CD4-positive, alpha-beta T cell (primary cell): Measurements from ENCODE around the gene ATP2A1. TPM values are rescaled to one million over a fixed set of nuclear protein-coding genes. Genes with fewer than 3 reads are reported as not detected.

Experiments used
- ATAC-seq: fragments of 200-7000 bp; cut with Tn5 transposase; one replicate; pipeline ENCODE4 v1.10.0; 2022; ENCODE audit warnings: mild to moderate bottlenecking; ENCODE audit not compliant: poor library complexity
- CTCF ChIA-PET: fragments of 350-600 bp; sonication (Branson Sonifier 250); formaldehyde crosslinking; loops from one replicate; lab custom pipeline; 2021; ENCODE audit warnings: antibody characterized with exemption, inconsistent platforms; lab: Charles Lee
- POLR2A ChIA-PET: fragments of 350-600 bp; sonication (Branson Sonifier 250); formaldehyde crosslinking; loops from one replicate; lab custom pipeline; 2021; ENCODE audit warnings: antibody characterized with exemption, inconsistent platforms; lab: Charles Lee
- DNase-seq, 14 experiments: peaks; one replicate each; pipeline ENCODE4 v3.0.0-alpha.2; 2013 to 2020; ENCODE audit warnings: mixed read lengths in 2 of 14
- H3K27ac ChIP-seq, 2 donors: one replicate each; pipeline versions ENCODE4 v1.5.1 to v1.7.0; 2013; ENCODE audit warnings: low read length in 2 of 2, low read depth in 1 of 2, mild to moderate bottlenecking in 1 of 2
- H3K27me3 ChIP-seq, 2 experiments: 1 replicate in 1 of 2; 2 replicates in 1 of 2; pipeline versions ENCODE4 v1.6.1 to v1.7.0; 2013; ENCODE audit warnings: low read length in 2 of 2, control low read depth in 1 of 2, mild to moderate bottlenecking in 1 of 2, moderate library complexity in 1 of 2; ENCODE audit not compliant: insufficient read depth in 2 of 2, control insufficient read depth in 1 of 2
- H3K36me3 ChIP-seq: one replicate; pipeline ENCODE4 v1.6.1; 2013; ENCODE audit warnings: low read length, control low read depth; ENCODE audit not compliant: insufficient read depth
- H3K4me1 ChIP-seq: one replicate; pipeline ENCODE4 v1.6.1; 2013; ENCODE audit warnings: low read length, control low read depth; ENCODE audit not compliant: insufficient read depth
- H3K4me3 ChIP-seq: one replicate; pipeline ENCODE4 v1.5.1; 2013; ENCODE audit warnings: mild to moderate bottlenecking, low read length, moderate library complexity
- H3K9me3 ChIP-seq, 2 experiments: 1 replicate in 1 of 2; 2 replicates in 1 of 2; pipeline versions ENCODE4 v1.6.1 to v1.7.0; 2013; ENCODE audit warnings: low read length in 2 of 2, mild to moderate bottlenecking in 2 of 2, control low read depth in 1 of 2, moderate library complexity in 1 of 2; ENCODE audit not compliant: control insufficient read depth in 1 of 2, insufficient read depth in 1 of 2
- H3K27ac Mint-ChIP-seq: one replicate; pipeline ENCODE4 v1.8.0; 2020; ENCODE audit warnings: mixed read lengths
- H3K27me3 Mint-ChIP-seq: one replicate; pipeline ENCODE4 v1.8.0; 2021; ENCODE audit warnings: mixed read lengths
- H3K36me3 Mint-ChIP-seq: one replicate; pipeline ENCODE4 v1.8.0; 2021; ENCODE audit warnings: low read depth, mixed read lengths
- H3K4me1 Mint-ChIP-seq: one replicate; pipeline ENCODE4 v1.8.0; 2021; ENCODE audit warnings: low read depth, mixed read lengths
- H3K4me3 Mint-ChIP-seq: one replicate; pipeline ENCODE4 v1.8.0; 2020; ENCODE audit warnings: mild to moderate bottlenecking, mixed read lengths
- H3K9me3 Mint-ChIP-seq: one replicate; pipeline ENCODE4 v1.8.0; 2020; ENCODE audit warnings: mixed read lengths
- intact Hi-C, 2 experiments: fragments of 100-400 bp; cut with DNase I in 1 of 2; cut with micrococcal nuclease in 1 of 2; formaldehyde crosslinking; loops; one replicate each; pipeline versions ENCODE4 v1.15.1 to v1.9.0; 2023 to 2025; cut with DNase I, micrococcal nuclease
- total RNA-seq, 174 experiments: library from RNA in 2 of 174; stranded (reverse) in 2 of 174; gene quantifications; one replicate each; pipeline ENCODE4 v1.2.3 and lab custom pipeline; 2021 to 2026
- TF ChIP-seq, protein P1 (sequence below): fragments of 200-600 bp; IDR thresholded peaks from one replicate; pipeline ENCODE4 v1.8.0; 2022; ENCODE audit warnings: antibody characterized with exemption, mild to moderate bottlenecking

ATP2A1 gene
- total RNA-seq, 2 experiments from 2014 or later: 0.56 to 0.77 TPM

DNA sequence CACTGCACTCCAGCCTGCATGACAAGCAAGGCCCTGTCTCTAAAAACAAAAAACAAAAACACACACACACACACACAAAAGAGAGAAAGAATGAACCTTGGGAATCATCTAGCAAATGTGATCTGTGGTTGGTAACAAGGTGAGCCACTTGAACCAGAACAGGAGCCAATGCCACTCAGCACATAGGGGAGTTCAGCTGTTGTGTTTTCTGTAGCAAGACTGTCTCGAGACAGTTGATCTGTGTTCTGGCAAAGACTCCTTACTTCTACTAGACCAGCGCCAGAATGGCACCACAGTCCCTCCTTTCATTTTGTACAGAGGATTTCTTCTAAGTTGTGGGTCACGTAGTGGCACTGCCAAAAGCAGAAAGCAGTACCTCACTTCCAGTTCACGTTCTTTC, 20.7 kb downstream of the ATP2A1 start:
- POLR2A ChIA-PET: no interaction called here
- Histone ChIP-seq H3K36me3 (no peaks in the 10 kb centered on the region), H3K27me3 (no peaks in the 10 kb centered on the region), H3K9me3 (no peaks in the 10 kb centered on the region), H3K4me1 (no peaks in the 10 kb centered on the region), H3K27ac (no peak overlapping the region), H3K4me3 (no peak overlapping the region)
- H3K9me3 Mint-ChIP-seq: no peaks in the 10 kb centered on the region
- intact Hi-C loops: no loop called here
- CTCF ChIA-PET: no interaction called here
- H3K36me3 Mint-ChIP-seq: no peaks in the 10 kb centered on the region
- H3K4me1 Mint-ChIP-seq: no peaks in the 10 kb centered on the region
- ATAC-seq (no peak), DNase-seq (no peak)
- TF ChIP-seq, protein P1, sequence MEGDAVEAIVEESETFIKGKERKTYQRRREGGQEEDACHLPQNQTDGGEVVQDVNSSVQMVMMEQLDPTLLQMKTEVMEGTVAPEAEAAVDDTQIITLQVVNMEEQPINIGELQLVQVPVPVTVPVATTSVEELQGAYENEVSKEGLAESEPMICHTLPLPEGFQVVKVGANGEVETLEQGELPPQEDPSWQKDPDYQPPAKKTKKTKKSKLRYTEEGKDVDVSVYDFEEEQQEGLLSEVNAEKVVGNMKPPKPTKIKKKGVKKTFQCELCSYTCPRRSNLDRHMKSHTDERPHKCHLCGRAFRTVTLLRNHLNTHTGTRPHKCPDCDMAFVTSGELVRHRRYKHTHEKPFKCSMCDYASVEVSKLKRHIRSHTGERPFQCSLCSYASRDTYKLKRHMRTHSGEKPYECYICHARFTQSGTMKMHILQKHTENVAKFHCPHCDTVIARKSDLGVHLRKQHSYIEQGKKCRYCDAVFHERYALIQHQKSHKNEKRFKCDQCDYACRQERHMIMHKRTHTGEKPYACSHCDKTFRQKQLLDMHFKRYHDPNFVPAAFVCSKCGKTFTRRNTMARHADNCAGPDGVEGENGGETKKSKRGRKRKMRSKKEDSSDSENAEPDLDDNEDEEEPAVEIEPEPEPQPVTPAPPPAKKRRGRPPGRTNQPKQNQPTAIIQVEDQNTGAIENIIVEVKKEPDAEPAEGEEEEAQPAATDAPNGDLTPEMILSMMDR: no peak
- no peak overlapping the region for H3K4me3 Mint-ChIP-seq
- no peak overlapping the region for H3K27ac Mint-ChIP-seq
- H3K27me3 Mint-ChIP-seq: no peaks in the 10 kb centered on the region

DNA sequence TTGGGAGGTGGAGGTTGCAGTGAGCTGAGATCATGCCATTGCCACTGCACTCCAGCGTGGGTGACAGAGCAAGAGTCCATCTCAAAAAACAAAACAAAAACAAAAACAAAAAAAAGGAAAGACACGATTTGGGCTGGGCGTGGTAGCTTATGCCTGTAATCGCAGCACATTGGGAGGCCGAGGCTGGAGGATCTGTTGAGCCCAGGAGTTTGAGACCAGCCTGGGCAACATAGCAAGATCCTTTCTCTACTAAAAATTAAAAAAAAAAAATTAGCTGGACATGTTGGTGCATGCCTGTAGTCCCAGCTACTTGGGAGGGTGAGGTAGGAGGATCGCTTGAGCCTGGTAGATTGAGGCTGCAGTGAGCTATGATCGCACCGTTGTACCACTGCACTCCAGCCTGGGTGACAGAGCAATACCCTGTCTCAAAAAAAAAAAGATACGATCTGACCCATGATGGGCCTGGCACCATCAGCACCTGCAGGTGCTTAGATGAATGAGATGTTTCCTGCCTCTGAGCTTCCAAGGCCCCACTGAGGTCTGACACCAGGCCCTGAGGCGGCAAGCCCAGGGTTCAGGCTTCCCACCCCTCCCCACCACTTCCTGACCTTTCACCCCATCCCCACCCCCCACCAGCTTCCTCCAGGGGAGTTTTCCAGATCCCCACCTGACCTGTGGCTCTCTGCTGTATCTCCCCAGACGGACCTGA, 21.7 kb downstream of the ATP2A1 start:
- no peaks in the 10 kb centered on the region for H3K9me3 Mint-ChIP-seq
- no peaks in the 10 kb centered on the region for H3K27me3 ChIP-seq
- no peak overlapping the region for H3K27ac ChIP-seq
- H3K36me3 Mint-ChIP-seq: no peaks in the 10 kb centered on the region
- H3K4me3 ChIP-seq: no peak overlapping the region
- no peak overlapping the region for H3K4me3 Mint-ChIP-seq
- TF ChIP-seq, protein P1: no peak
- no peak overlapping the region for H3K27ac Mint-ChIP-seq
- DNase-seq: no peak
- intact Hi-C loops: no loop called here
- peaks cover 5% of the 10 kb centered on the region for H3K36me3 ChIP-seq
- POLR2A ChIA-PET: no interaction called here
- H3K27me3 Mint-ChIP-seq: no peaks in the 10 kb centered on the region
- ATAC-seq: no peak
- no peaks in the 10 kb centered on the region for H3K4me1 ChIP-seq
- no peaks in the 10 kb centered on the region for H3K9me3 ChIP-seq
- CTCF ChIA-PET: no interaction called here
- H3K4me1 Mint-ChIP-seq: no peaks in the 10 kb centered on the region

DNA sequence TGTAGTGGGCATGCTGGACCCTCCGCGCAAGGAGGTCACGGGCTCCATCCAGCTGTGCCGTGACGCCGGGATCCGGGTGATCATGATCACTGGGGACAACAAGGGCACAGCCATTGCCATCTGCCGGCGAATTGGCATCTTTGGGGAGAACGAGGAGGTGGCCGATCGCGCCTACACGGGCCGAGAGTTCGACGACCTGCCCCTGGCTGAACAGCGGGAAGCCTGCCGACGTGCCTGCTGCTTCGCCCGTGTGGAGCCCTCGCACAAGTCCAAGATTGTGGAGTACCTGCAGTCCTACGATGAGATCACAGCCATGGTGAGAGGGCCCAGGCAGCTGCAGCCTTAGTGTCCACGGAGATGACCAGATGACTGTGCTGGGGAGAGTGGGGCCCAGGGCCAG, 22.3 kb downstream of the ATP2A1 start:
- ATAC-seq: no peak
- H3K27me3 ChIP-seq: no peaks in the 10 kb centered on the region
- Mint-ChIP-seq H3K4me3 (no peak overlapping the region), H3K36me3 (no peaks in the 10 kb centered on the region), H3K27ac (no peak overlapping the region), H3K27me3 (no peaks in the 10 kb centered on the region), H3K4me1 (no peaks in the 10 kb centered on the region), H3K9me3 (no peaks in the 10 kb centered on the region)
- TF ChIP-seq, protein P1: no peak
- H3K9me3 ChIP-seq: no peaks in the 10 kb centered on the region
- H3K4me3 ChIP-seq: no peak overlapping the region
- no peaks in the 10 kb centered on the region for H3K4me1 ChIP-seq
- ChIA-PET POLR2A (no interaction called here), CTCF (no interaction called here)
- H3K27ac ChIP-seq: no peak overlapping the region
- no peak for DNase-seq
- intact Hi-C loops: no loop called here
- peaks cover 8% of the 10 kb centered on the region for H3K36me3 ChIP-seq
